Measurements from ENCODE around the gene CAVIN1. TPM values are rescaled to one million over a fixed set of nuclear protein-coding genes. Genes with fewer than 3 reads are reported as not detected.
A peak's percentile ranks its signal among the peaks of the same experiment; 100 is the strongest.
"Not testable (repeated sequence)": the region's sequence is repeated elsewhere in the genome, so short reads cannot be mapped to it uniquely, and the experiment has no call there.

Gene CAVIN1
- total RNA-seq, 1 donor from 2014 or later = 548 TPM

- H3K4me1 ChIP-seq = peaks cover 25 to 57% of the 10 kb centered on the region in 2 donors
- DNase-seq (ENCODE audit: low spot score in 2 of 2) = no peak
- H3K9me3 ChIP-seq = no peaks in the 10 kb centered on the region
- H3K27ac ChIP-seq = peak overlapping the region; percentile 79 to 88
- no peaks in the 10 kb centered on the region for H3K36me3 ChIP-seq
- H3K4me3 ChIP-seq = peak overlapping the region in 1 of 2 donors; percentile 21
- TF ChIP-seq CTCF (IDR thresholded peaks at IDR 0.05) = no peak
- H3K27me3 ChIP-seq = no peaks in the 10 kb centered on the region
- intact Hi-C loops (cut with DNase I) = loop anchor here (5.0 kb wide), 1 partner anchor 36 kb away; no protein-coding TSS in a partner anchor
These were observed 59.8 kb downstream of the CAVIN1 start for GRCh38 chr17:42363231-42363630.

GRCh38 chr17:42362245-42362961 lies 60.7 kb downstream of the CAVIN1 start:
- Histone ChIP-seq H3K4me1 (peaks cover 24 to 60% of the 10 kb centered on the region in 2 donors), H3K27me3 (no peaks in the 10 kb centered on the region), H3K36me3 (no peaks in the 10 kb centered on the region), H3K9me3 (no peaks in the 10 kb centered on the region), H3K27ac (peak overlapping the region; percentile 79 to 88), H3K4me3 (no peak overlapping the region)
- TF ChIP-seq CTCF (IDR thresholded peaks at IDR 0.05) = no peak
- intact Hi-C loops (cut with DNase I) = loop anchor here (5.0 kb wide), 1 partner anchor 35 kb away; no protein-coding TSS in a partner anchor
- peak in 1 of 2 donors; percentile 61 for DNase-seq (ENCODE audit: low spot score in 2 of 2)

- intact Hi-C loops (cut with DNase I) = loop anchor here (5.0 kb wide), 1 partner anchor 34 kb away; no protein-coding TSS in a partner anchor
- Histone ChIP-seq H3K27me3 (no peaks in the 10 kb centered on the region), H3K27ac (peak overlapping the region; percentile 79 to 88), H3K36me3 (no peaks in the 10 kb centered on the region), H3K4me3 (no peak overlapping the region), H3K4me1 (peaks cover 21 to 60% of the 10 kb centered on the region in 2 donors), H3K9me3 (no peaks in the 10 kb centered on the region)
- peak in 1 of 2 donors; percentile 54 for DNase-seq (ENCODE audit: low spot score in 2 of 2)
- TF ChIP-seq CTCF (IDR thresholded peaks at IDR 0.05) = no peak
These were observed 61.3 kb downstream of the CAVIN1 start for GRCh38 chr17:42361781-42362186.

GRCh38 chr17:42360388-42360787 lies 62.7 kb downstream of the CAVIN1 start:
- not testable (repeated sequence) for H3K4me3 ChIP-seq, H3K36me3 ChIP-seq, H3K27me3 ChIP-seq, H3K9me3 ChIP-seq
- DNase-seq (ENCODE audit: low spot score in 2 of 2) = peak in 1 of 2 donors; percentile 83
- intact Hi-C loops (cut with DNase I) = loop anchor here (5.0 kb wide), 1 partner anchor 33 kb away; no protein-coding TSS in a partner anchor
- Histone ChIP-seq H3K4me1 (peaks cover 21 to 61% of the 10 kb centered on the region in 2 donors), H3K27ac (peak overlapping the region; percentile 79 to 88)

GRCh38 chr17:42359133-42359532 lies 63.9 kb downstream of the CAVIN1 start:
- no peak for DNase-seq (ENCODE audit: low spot score in 2 of 2)
- Histone ChIP-seq H3K36me3 (no peaks in the 10 kb centered on the region), H3K4me3 (no peak overlapping the region), H3K9me3 (no peaks in the 10 kb centered on the region), H3K27ac (no peak overlapping the region), H3K4me1 (peaks cover 16 to 62% of the 10 kb centered on the region in 2 donors), H3K27me3 (no peaks in the 10 kb centered on the region)
- intact Hi-C loops (cut with DNase I) = no loop called here
- TF ChIP-seq CTCF (IDR thresholded peaks at IDR 0.05) = no peak

- H3K4me1 ChIP-seq = peaks cover 14 to 63% of the 10 kb centered on the region in 2 donors
- intact Hi-C loops (cut with DNase I) = no loop called here
- no peaks in the 10 kb centered on the region for H3K9me3 ChIP-seq
- no peak overlapping the region for H3K4me3 ChIP-seq
- H3K36me3 ChIP-seq = no peaks in the 10 kb centered on the region
- peak in 1 of 2 donors; percentile 19 for DNase-seq (ENCODE audit: low spot score in 2 of 2)
- no peak overlapping the region for H3K27ac ChIP-seq
- no peak for TF ChIP-seq CTCF (IDR thresholded peaks at IDR 0.05)
- no peaks in the 10 kb centered on the region for H3K27me3 ChIP-seq
These were observed 64.6 kb downstream of the CAVIN1 start for GRCh38 chr17:42358434-42358833.
